Fibroblast of lung (primary cell): Measurements from ENCODE around the gene ZMAT3. TPM values are rescaled to one million over a fixed set of nuclear protein-coding genes. Genes with fewer than 3 reads are reported as not detected.

Experiments
- DNase-seq, 2 donors: peaks; one replicate each; pipeline versions ENCODE4 v3.0.0 to v3.0.0-alpha.2; 2010; ENCODE audit warnings: low read depth in 2 of 2
- H2AFZ ChIP-seq: 2 replicates; pipeline ENCODE4 v1.5.1; 2012; ENCODE audit warnings: low read length, control low read depth, inconsistent platforms
- H3K27ac ChIP-seq: 2 replicates; pipeline ENCODE4 v1.5.1; 2011; ENCODE audit warnings: low read length, control low read depth; ENCODE audit not compliant: insufficient read depth
- H3K27me3 ChIP-seq: 2 replicates; pipeline ENCODE4 v1.5.1; 2011; ENCODE audit warnings: mild to moderate bottlenecking, low read length; ENCODE audit not compliant: control insufficient read depth, insufficient read depth
- H3K36me3 ChIP-seq: 2 replicates; pipeline ENCODE4 v1.5.1; 2011; ENCODE audit warnings: low read length; ENCODE audit not compliant: control insufficient read depth, insufficient read depth
- H3K4me1 ChIP-seq: 2 replicates; pipeline ENCODE4 v1.5.1; 2011; ENCODE audit warnings: low read length; ENCODE audit not compliant: control insufficient read depth, insufficient read depth; ENCODE audit errors: extremely low read depth
- H3K4me2 ChIP-seq: 2 replicates; pipeline ENCODE4 v1.5.1; 2011; ENCODE audit warnings: low read length, control low read depth; ENCODE audit not compliant: insufficient read depth; ENCODE audit errors: extremely low read depth
- H3K4me3 ChIP-seq, 4 experiments: fragments of 200-600 bp in 1 of 4; sonication (generic) in 1 of 4; replicated peaks in 1 of 4; 2 replicates each; pipeline ENCODE4 v1.5.1; 2011 to 2016; ENCODE audit warnings: low read length in 4 of 4, low read depth in 3 of 4, mild to moderate bottlenecking in 3 of 4, control low read depth in 2 of 4, inconsistent platforms in 1 of 4, mixed read lengths in 1 of 4; ENCODE audit not compliant: insufficient read depth in 1 of 4; ENCODE audit errors: control extremely low read depth in 1 of 4
- H3K79me2 ChIP-seq: 2 replicates; pipeline ENCODE4 v1.5.1; 2012; ENCODE audit warnings: mild to moderate bottlenecking, low read length, inconsistent platforms; ENCODE audit not compliant: control insufficient read depth, insufficient read depth
- H3K9ac ChIP-seq: 2 replicates; pipeline ENCODE4 v1.5.1; 2011; ENCODE audit warnings: mild to moderate bottlenecking, low read length, control low read depth; ENCODE audit not compliant: insufficient read depth
- H3K9me3 ChIP-seq: 2 replicates; pipeline ENCODE4 v1.5.1; 2012; ENCODE audit warnings: low read depth, low read length; ENCODE audit not compliant: control insufficient read depth, insufficient read depth
- H4K20me1 ChIP-seq: 2 replicates; pipeline ENCODE4 v1.5.1; 2011; ENCODE audit warnings: low read length; ENCODE audit not compliant: control insufficient read depth, insufficient read depth; ENCODE audit errors: extremely low read depth
- CTCF ChIP-seq, 2 donors: IDR thresholded peaks in 1 of 2; conservative IDR thresholded peaks in 1 of 2; 1 replicate in 1 of 2; 2 replicates in 1 of 2; pipeline ENCODE4 v1.5.1; 2011 to 2012; ENCODE audit warnings: low read length in 2 of 2, control low read depth in 1 of 2, inconsistent platforms in 1 of 2, low read depth in 1 of 2, mild to moderate bottlenecking in 1 of 2
- EZH2 ChIP-seq: IDR thresholded peaks from 2 replicates; pipeline ENCODE4 v1.5.1; 2012; ENCODE audit warnings: low read length, control low read depth, mild to moderate bottlenecking; ENCODE audit errors: missing control alignments
- polyA plus RNA-seq, 2 donors: library from polyadenylated mRNA; depleted of rRNA in 1 of 2; stranded (reverse) in 1 of 2; unstranded in 1 of 2; fragments of >200 nt; gene quantifications; 2 replicates each; pipeline ENCODE4 v1.2.1, GENCODE V29; 2011 to 2012; ENCODE audit warnings: missing spikeins in 1 of 2
- total RNA-seq: library from RNA; depleted of rRNA; stranded (reverse); fragments of >200 nt; gene quantifications from 2 replicates; pipeline ENCODE4 v1.2.1, GENCODE V29; 2014

The ZMAT3 gene
- total and polyA plus RNA-seq, 2 donors (not counting 1 experiment from before 2014, with no cell fraction given): 34.3 to 34.8 TPM

- Histone ChIP-seq H3K79me2 (no peaks in the 10 kb centered on the region), H3K27ac (no peak overlapping the region), H3K4me3 (no peak overlapping the region), H3K4me1 (no peaks in the 10 kb centered on the region), H3K27me3 (no peaks in the 10 kb centered on the region), H3K4me2 (no peak overlapping the region), H2AFZ (no peak overlapping the region), H3K9me3 (no peaks in the 10 kb centered on the region), H3K9ac (no peak overlapping the region), H4K20me1 (no peaks in the 10 kb centered on the region), H3K36me3 (no peaks in the 10 kb centered on the region)
- no peak for TF ChIP-seq EZH2
- TF ChIP-seq CTCF (conservative IDR thresholded peaks at IDR 0.05 in 1 of 2, IDR thresholded peaks at IDR 0.05 in 1 of 2; ENCODE audit: low read depth in 1 of 2, low read length in 2 of 2): no peak
- no peak for DNase-seq
These were observed 7.9 kb upstream of the ZMAT3 start for GRCh38 chr3:179079537-179079936.

GRCh38 chr3:179076243-179077027 is 4.8 kb upstream of the ZMAT3 start:
- Histone ChIP-seq H3K36me3 (no peaks in the 10 kb centered on the region), H3K79me2 (no peaks in the 10 kb centered on the region), H3K9ac (no peak overlapping the region), H3K4me3 (no peak overlapping the region), H2AFZ (no peak overlapping the region), H3K4me2 (no peak overlapping the region), H3K27ac (no peak overlapping the region), H4K20me1 (no peaks in the 10 kb centered on the region), H3K4me1 (no peaks in the 10 kb centered on the region), H3K9me3 (no peaks in the 10 kb centered on the region), H3K27me3 (no peaks in the 10 kb centered on the region)
- no peak for TF ChIP-seq EZH2
- TF ChIP-seq CTCF (conservative IDR thresholded peaks at IDR 0.05 in 1 of 2, IDR thresholded peaks at IDR 0.05 in 1 of 2; ENCODE audit: low read depth in 1 of 2, low read length in 2 of 2): no peak
- DNase-seq: no peak

- no peaks in the 10 kb centered on the region for H3K36me3 ChIP-seq
- no peak overlapping the region for H3K4me3 ChIP-seq
- peaks cover 17% of the 10 kb centered on the region for H3K79me2 ChIP-seq
- TF ChIP-seq CTCF (conservative IDR thresholded peaks at IDR 0.05 in 1 of 2, IDR thresholded peaks at IDR 0.05 in 1 of 2; ENCODE audit: low read depth in 1 of 2, low read length in 2 of 2) (no peak), EZH2 (no peak)
- no peak overlapping the region for H3K27ac ChIP-seq
- H3K4me2 ChIP-seq: no peak overlapping the region
- no peaks in the 10 kb centered on the region for H3K9me3 ChIP-seq
- H2AFZ ChIP-seq: no peak overlapping the region
- H4K20me1 ChIP-seq: no peaks in the 10 kb centered on the region
- no peak for DNase-seq
- no peak overlapping the region for H3K9ac ChIP-seq
- no peaks in the 10 kb centered on the region for H3K27me3 ChIP-seq
- no peaks in the 10 kb centered on the region for H3K4me1 ChIP-seq
These were observed 3.0 kb upstream of the ZMAT3 start for GRCh38 chr3:179074656-179075055.
